IMR-90 (cell line): ENCODE data around the gene PLD1. TPM values are rescaled to one million over a fixed set of nuclear protein-coding genes. Genes with fewer than 3 reads are reported as not detected.

ENCODE experiments used
- ATAC-seq: fragments of 200-7000 bp; cut with Tn5 transposase; 2 replicates; pipeline ENCODE4 v1.9.1; 2020; ENCODE audit warnings: low read depth, mild to moderate bottlenecking, moderate library complexity
- BruUV-seq: library from RNA; stranded (reverse); fragments of 400-500 nt; replicated peaks from 2 replicates; lab custom pipeline; 2021; lab: Mats Ljungman, UMichigan
- CTCF ChIA-PET: fragments of 300-600 bp; formaldehyde crosslinking; extraction: SDS; loops from one replicate; lab custom pipeline; 2021; ENCODE audit warnings: antibody characterized with exemption; lab: Yijun Ruan, JAX
- POLR2A ChIA-PET: fragments of 300-600 bp; sonication (Branson Sonifier 250); formaldehyde crosslinking; loops from one replicate; lab custom pipeline; 2022; ENCODE audit warnings: antibody characterized with exemption; ENCODE audit not compliant: unreplicated experiment; lab: Charles Lee
- DNase-seq: peaks from one replicate; pipeline ENCODE4 v3.0.0; 2013
- H2AFZ ChIP-seq: replicated peaks from 2 replicates; pipeline ENCODE3; 2013; ENCODE audit warnings: low read length, mild to moderate bottlenecking; ENCODE audit not compliant: poor library complexity
- H2AK5ac ChIP-seq: 2 replicates; pipeline ENCODE4 v1.6.1; 2013; ENCODE audit warnings: low read depth, low read length, inconsistent platforms
- H2AK9ac ChIP-seq: replicated peaks from 2 replicates; pipeline ENCODE3; 2013; ENCODE audit warnings: mild to moderate bottlenecking, low read depth, low read length, moderate library complexity; ENCODE audit not compliant: poor library complexity
- H2BK120ac ChIP-seq: 2 replicates; pipeline ENCODE4 v1.6.1; 2013; ENCODE audit warnings: low read depth, low read length, inconsistent platforms
- H2BK15ac ChIP-seq: 3 replicates; pipeline ENCODE4 v1.6.1; 2013; ENCODE audit warnings: low read depth, low read length, inconsistent platforms
- H2BK20ac ChIP-seq: 2 replicates; pipeline ENCODE4 v1.6.1; 2013; ENCODE audit warnings: low read depth, mild to moderate bottlenecking, inconsistent platforms, low read length, moderate library complexity
- H2BK5ac ChIP-seq: 2 replicates; pipeline ENCODE4 v1.6.1; 2013; ENCODE audit warnings: mild to moderate bottlenecking, low read depth, low read length, inconsistent platforms; ENCODE audit not compliant: poor library complexity, severe bottlenecking
- H3K14ac ChIP-seq: replicated peaks from 2 replicates; pipeline ENCODE4 v1.6.1; 2013; ENCODE audit warnings: low read depth, low read length, inconsistent platforms
- H3K18ac ChIP-seq: 2 replicates; pipeline ENCODE4 v1.6.1; 2013; ENCODE audit warnings: low read depth, low read length, control low read depth
- H3K23ac ChIP-seq: 2 replicates; pipeline ENCODE4 v1.6.1; 2013; ENCODE audit warnings: low read depth, low read length, inconsistent platforms
- H3K27ac ChIP-seq: 2 replicates; pipeline ENCODE4 v1.5.1; 2013; ENCODE audit warnings: mild to moderate bottlenecking, control low read depth, low read length; ENCODE audit not compliant: insufficient read depth
- H3K27me3 ChIP-seq: 2 replicates; pipeline ENCODE4 v1.6.1; 2013; ENCODE audit warnings: low read length; ENCODE audit not compliant: control insufficient read depth, insufficient read depth
- H3K36me3 ChIP-seq: 2 replicates; pipeline ENCODE4 v1.6.1; 2013; ENCODE audit warnings: low read length, mixed read lengths; ENCODE audit not compliant: control insufficient read depth, insufficient read depth
- H3K4ac ChIP-seq: 2 replicates; pipeline ENCODE4 v1.6.1; 2013; ENCODE audit warnings: low read depth, low read length, inconsistent platforms
- H3K4me1 ChIP-seq: 2 replicates; pipeline ENCODE4 v1.6.1; 2013; ENCODE audit warnings: low read length, mixed read lengths; ENCODE audit not compliant: control insufficient read depth, insufficient read depth
- H3K4me2 ChIP-seq: 2 replicates; pipeline ENCODE4 v1.6.1; 2013; ENCODE audit warnings: low read depth, mild to moderate bottlenecking, control low read depth, low read length, moderate library complexity
- H3K4me3 ChIP-seq: 2 replicates; pipeline ENCODE4 v1.5.1; 2013; ENCODE audit warnings: low read depth, mild to moderate bottlenecking, control low read depth, low read length, moderate library complexity; ENCODE audit not compliant: insufficient read depth
- H3K56ac ChIP-seq: 2 replicates; pipeline ENCODE4 v1.6.1; 2013; ENCODE audit warnings: low read length, inconsistent platforms; ENCODE audit not compliant: insufficient read depth; ENCODE audit errors: extremely low read depth
- H3K79me1 ChIP-seq, 2 experiments: 2 replicates each; pipeline ENCODE4 v1.6.1; 2013; ENCODE audit warnings: low read length in 2 of 2, inconsistent platforms in 1 of 2, low read depth in 1 of 2
- H3K9ac ChIP-seq: 2 replicates; pipeline ENCODE4 v1.6.1; 2013; ENCODE audit warnings: low read depth, low read length, control low read depth
- H3K9me1 ChIP-seq: 2 replicates; pipeline ENCODE4 v1.6.1; 2013; ENCODE audit warnings: low read length, inconsistent platforms; ENCODE audit not compliant: insufficient read depth
- H3K9me3 ChIP-seq: 2 replicates; pipeline ENCODE4 v1.6.1; 2013; ENCODE audit warnings: low read length; ENCODE audit not compliant: control insufficient read depth, insufficient read depth
- H4K20me1 ChIP-seq: 2 replicates; pipeline ENCODE4 v1.6.1; 2013; ENCODE audit warnings: low read length, inconsistent platforms; ENCODE audit not compliant: insufficient read depth
- H4K5ac ChIP-seq: 2 replicates; pipeline ENCODE4 v1.6.1; 2013; ENCODE audit warnings: mild to moderate bottlenecking, low read depth, low read length, control low read depth
- H4K8ac ChIP-seq, 2 experiments: 2 replicates each; pipeline ENCODE4 v1.6.1; 2013; ENCODE audit warnings: low read depth in 2 of 2, low read length in 2 of 2, control low read depth in 1 of 2, inconsistent platforms in 1 of 2
- H4K91ac ChIP-seq: 2 replicates; pipeline ENCODE4 v1.6.1; 2013; ENCODE audit warnings: low read depth, low read length, inconsistent platforms; ENCODE audit not compliant: insufficient read depth
- CHD1 ChIP-seq: IDR thresholded peaks from 2 replicates; pipeline ENCODE4 v1.6.1; 2012; ENCODE audit warnings: low read depth, low read length, improper control_type of control experiment
- FOS ChIP-seq: fragments of 150-350 bp; IDR thresholded peaks from 2 replicates; pipeline ENCODE4 v1.6.1; 2016; ENCODE audit warnings: low read depth, low read length
- MAFK ChIP-seq: IDR thresholded peaks from 2 replicates; pipeline ENCODE4 v1.6.1; 2012; ENCODE audit warnings: low read depth, low read length, improper control_type of control experiment
- MAZ ChIP-seq: IDR thresholded peaks from 2 replicates; pipeline ENCODE4 v1.6.1; 2012; ENCODE audit warnings: low read depth, mild to moderate bottlenecking, low read length, improper control_type of control experiment, moderate library complexity, borderline replicate concordance
- MXI1 ChIP-seq: IDR thresholded peaks from 2 replicates; pipeline ENCODE4 v1.6.1; 2012; ENCODE audit warnings: low read depth, mild to moderate bottlenecking, low read length, moderate library complexity, borderline replicate concordance
- NFE2L2 ChIP-seq: fragments of 150-350 bp; IDR thresholded peaks from 2 replicates; pipeline ENCODE4 v1.6.1; 2016; ENCODE audit warnings: low read depth, mild to moderate bottlenecking, low read length
- WGBS, 2 experiments: methylation state at CpG; one replicate each; pipeline versions ENCODE4 v1.1.5 to v1.1.7; 2013; ENCODE audit warnings: missing lambda C conversion rate in 2 of 2; ENCODE audit not compliant: insufficient read length in 1 of 2; ENCODE audit errors: extremely low coverage in 2 of 2; 5-methylcytosine and 5-hydroxymethylcytosine counted together
- dilution Hi-C: fragments of 300-500 bp; cut with HindIII; formaldehyde crosslinking; loops from one replicate; pipeline ENCODE4 v1.14.3; 2018; ENCODE audit warnings: low sequenced_read_pairs; ENCODE audit not compliant: unreplicated experiment
- in situ Hi-C: fragments of 300-500 bp; cut with MboI; formaldehyde crosslinking; loops from 3 replicates; pipeline ENCODE4 v1.14.3; 2019; ENCODE audit warnings: low sequenced_read_pairs, inconsistent platforms, mixed read lengths
- intact Hi-C: fragments of 100-400 bp; cut with micrococcal nuclease; formaldehyde crosslinking; loops from 2 replicates; pipeline ENCODE4 v1.10.0; 2022
- polyA plus RNA-seq, 3 experiments: library from polyadenylated mRNA; depleted of rRNA; stranded (reverse); fragments of >200 nt; gene quantifications; 2 replicates each; pipeline ENCODE4 v1.2.3, GENCODE V29; 2012; ENCODE audit warnings: low replicate concordance in 1 of 3
- total RNA-seq: library from RNA; depleted of rRNA; stranded (reverse); fragments of >200 nt; gene quantifications from 2 replicates; pipeline ENCODE4 v1.2.3, GENCODE V29; 2012
- TF ChIP-seq, protein P1 (sequence below): fragments of 150-350 bp; IDR thresholded peaks from 2 replicates; pipeline ENCODE4 v1.6.1; 2016; ENCODE audit warnings: low read depth, mild to moderate bottlenecking, low read length, moderate library complexity, borderline replicate concordance
- TF ChIP-seq, protein P2 (sequence below): conservative IDR thresholded peaks from 2 replicates; pipeline ENCODE4 v1.5.1; 2012; ENCODE audit warnings: mild to moderate bottlenecking, low read depth, low read length, improper control_type of control experiment

The PLD1 gene
- total and polyA plus RNA-seq, 2 of the 4 experiments (the other 2 are of a cell fraction): 3.3 to 9.7 TPM

DNA sequence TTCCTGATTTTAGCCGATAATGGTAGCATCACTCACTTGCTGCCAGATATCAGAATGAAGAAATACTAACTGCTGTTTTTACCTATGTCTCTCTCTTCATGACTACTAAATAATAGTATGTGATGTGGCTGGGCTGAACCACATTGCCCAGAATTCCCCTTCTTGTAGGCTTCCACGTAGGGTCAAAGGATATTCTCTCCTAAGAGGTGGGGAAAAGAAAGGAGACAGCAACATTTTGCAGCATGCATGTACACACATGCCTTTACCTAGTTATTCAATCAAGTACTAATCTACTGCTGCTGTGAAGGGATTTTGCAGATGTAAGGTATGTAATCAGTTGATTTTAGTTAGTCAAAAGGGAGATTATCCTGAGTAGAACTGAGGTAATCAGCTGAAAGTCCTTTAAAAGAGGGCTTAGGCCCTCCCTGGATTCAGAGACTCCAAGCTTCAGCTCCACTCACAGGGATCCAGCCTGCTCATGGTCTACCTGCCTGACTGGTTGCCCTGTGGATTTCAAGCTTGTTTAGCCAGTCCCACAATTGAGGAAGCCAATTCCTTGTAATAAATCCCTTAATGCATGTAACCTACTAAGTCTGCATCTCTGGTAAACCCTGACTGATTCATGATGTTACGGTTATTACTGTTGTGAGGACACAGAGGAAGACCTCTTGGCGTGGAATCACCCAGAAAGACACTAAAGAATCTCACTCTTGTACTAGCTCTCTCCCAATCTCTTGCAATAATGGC, 20.4 kb downstream of the PLD1 start:
- Histone ChIP-seq H2BK20ac (no peak overlapping the region), H3K27ac (no peak overlapping the region), H3K4me3 (no peak overlapping the region), H3K14ac (peak overlapping the region; percentile 71; the same call in 1 of the 2 replicates), H2AK9ac (no peak overlapping the region), H3K9me3 (no peaks in the 10 kb centered on the region), H2AK5ac (peak overlapping the region; percentile 38; the same call in 1 of the 2 replicates), H3K56ac (no peak overlapping the region), H3K9ac (no peak overlapping the region), H2AFZ (no peak overlapping the region), H3K36me3 (no peaks in the 10 kb centered on the region), H4K91ac (no peak overlapping the region; the same call in 1 of the 2 replicates), H3K9me1 (peaks cover 24% of the 10 kb centered on the region; the same call in 1 of the 2 replicates), H3K27me3 (no peaks in the 10 kb centered on the region), H2BK5ac (no peak overlapping the region), H3K23ac (0 out of 2 replicates have a peak overlapping the region, but pooled peaks have one; percentile 7), H2BK120ac (no peak overlapping the region), H2BK15ac (0 out of 3 replicates have a peak overlapping the region, but pooled peaks have one; percentile 9), H3K79me1 (peaks cover 11 to 31% of the 10 kb centered on the region in 2 experiments), H3K4ac (no peak overlapping the region; the same call in 1 of the 2 replicates), H3K4me1 (peaks cover 21% of the 10 kb centered on the region), H4K8ac (no peak overlapping the region), H4K5ac (no peak overlapping the region; the same call in 1 of the 2 replicates), H4K20me1 (no peaks in the 10 kb centered on the region), H3K4me2 (no peak overlapping the region), H3K18ac (no peak overlapping the region)
- ATAC-seq (no peak), DNase-seq (no peak)
- no CpG with 5 or more reads among the region's 4 CpGs for WGBS, 2 experiments
- intact Hi-C loops (no loop called here), in situ Hi-C loops (no loop called here), dilution Hi-C loops (no loop called here)
- ChIA-PET CTCF (interaction anchor here (1.1 kb wide), 1 partner anchor 187 kb away, joined by 3 read pairs; no protein-coding TSS in a partner anchor), POLR2A (no interaction called here)
- TF ChIP-seq, protein P1, sequence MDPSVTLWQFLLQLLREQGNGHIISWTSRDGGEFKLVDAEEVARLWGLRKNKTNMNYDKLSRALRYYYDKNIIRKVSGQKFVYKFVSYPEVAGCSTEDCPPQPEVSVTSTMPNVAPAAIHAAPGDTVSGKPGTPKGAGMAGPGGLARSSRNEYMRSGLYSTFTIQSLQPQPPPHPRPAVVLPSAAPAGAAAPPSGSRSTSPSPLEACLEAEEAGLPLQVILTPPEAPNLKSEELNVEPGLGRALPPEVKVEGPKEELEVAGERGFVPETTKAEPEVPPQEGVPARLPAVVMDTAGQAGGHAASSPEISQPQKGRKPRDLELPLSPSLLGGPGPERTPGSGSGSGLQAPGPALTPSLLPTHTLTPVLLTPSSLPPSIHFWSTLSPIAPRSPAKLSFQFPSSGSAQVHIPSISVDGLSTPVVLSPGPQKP: no peak
- TF ChIP-seq CHD1 (no peak), FOS (no peak), MXI1 (no peak), MAFK (no peak), NFE2L2 (no peak), MAZ (no peak)
- TF ChIP-seq, protein P2, sequence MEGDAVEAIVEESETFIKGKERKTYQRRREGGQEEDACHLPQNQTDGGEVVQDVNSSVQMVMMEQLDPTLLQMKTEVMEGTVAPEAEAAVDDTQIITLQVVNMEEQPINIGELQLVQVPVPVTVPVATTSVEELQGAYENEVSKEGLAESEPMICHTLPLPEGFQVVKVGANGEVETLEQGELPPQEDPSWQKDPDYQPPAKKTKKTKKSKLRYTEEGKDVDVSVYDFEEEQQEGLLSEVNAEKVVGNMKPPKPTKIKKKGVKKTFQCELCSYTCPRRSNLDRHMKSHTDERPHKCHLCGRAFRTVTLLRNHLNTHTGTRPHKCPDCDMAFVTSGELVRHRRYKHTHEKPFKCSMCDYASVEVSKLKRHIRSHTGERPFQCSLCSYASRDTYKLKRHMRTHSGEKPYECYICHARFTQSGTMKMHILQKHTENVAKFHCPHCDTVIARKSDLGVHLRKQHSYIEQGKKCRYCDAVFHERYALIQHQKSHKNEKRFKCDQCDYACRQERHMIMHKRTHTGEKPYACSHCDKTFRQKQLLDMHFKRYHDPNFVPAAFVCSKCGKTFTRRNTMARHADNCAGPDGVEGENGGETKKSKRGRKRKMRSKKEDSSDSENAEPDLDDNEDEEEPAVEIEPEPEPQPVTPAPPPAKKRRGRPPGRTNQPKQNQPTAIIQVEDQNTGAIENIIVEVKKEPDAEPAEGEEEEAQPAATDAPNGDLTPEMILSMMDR: no peak
- BruUV-seq: no TSS peak
